Activated CD8-positive, alpha-beta memory T cell treated with anti-CD3 and anti-CD28 coated beads, Interleukin-2, amount 50 U/mL, for 1 hour (primary cell): ENCODE data around the gene EIF3L.
"Not testable (repeated sequence)": the region's sequence is repeated elsewhere in the genome, so short reads cannot be mapped to it uniquely, and the experiment has no call there.

Experiments used
- DNase-seq: peaks from one replicate; pipeline ENCODE4 v3.0.0-alpha.2; 2020; ENCODE audit errors: extremely low read depth

Gene EIF3L

GRCh38 chr22:37849089-37849751, at the start of gene EIF3L:
EIF3L (plus strand) TSS chr22:37849419; CDS start chr22:37849450, 31 bp downstream.
- peak; percentile 59 for DNase-seq

GRCh38 chr22:37799979-37800378, 49.2 kb upstream of the EIF3L start:
- DNase-seq, result not testable (repeated sequence)

GRCh38 chr22:37801946-37802309, 47.3 kb upstream of the EIF3L start:
- no peak for DNase-seq

GRCh38 chr22:37802310-37803194, 46.7 kb upstream of the EIF3L start:
- DNase-seq, result no peak

GRCh38 chr22:37803195-37803638, 46.0 kb upstream of the EIF3L start:
- DNase-seq, result no peak

GRCh38 chr22:37803639-37804351, 45.4 kb upstream of the EIF3L start:
- DNase-seq, result no peak

GRCh38 chr22:37804352-37804880, 44.8 kb upstream of the EIF3L start:
- no peak for DNase-seq

- DNase-seq, result no peak
These were observed 44.1 kb upstream of the EIF3L start for GRCh38 chr22:37804881-37805809.

GRCh38 chr22:37805810-37806277, 43.4 kb upstream of the EIF3L start:
- no peak for DNase-seq

GRCh38 chr22:37806409-37807333, 42.5 kb upstream of the EIF3L start:
- DNase-seq, result no peak

- peak; percentile 36 for DNase-seq
These were observed 41.6 kb upstream of the EIF3L start, which contains the start of gene GCAT for GRCh38 chr22:37807410-37808293. GCAT (plus strand) TSS chr22:37807934; CDS start chr22:37807968, 34 bp downstream.

- no peak for DNase-seq
These were observed 40.9 kb upstream of the EIF3L start for GRCh38 chr22:37808294-37808657.

GRCh38 chr22:37809672-37810333, 39.4 kb upstream of the EIF3L start:
- DNase-seq, result no peak

GRCh38 chr22:37811867-37812266, 37.4 kb upstream of the EIF3L start:
- no peak for DNase-seq

GRCh38 chr22:37812869-37813678, 36.1 kb upstream of the EIF3L start:
- DNase-seq, result no peak

- no peak for DNase-seq
These were observed 33.6 kb upstream of the EIF3L start for GRCh38 chr22:37815593-37815992.

GRCh38 chr22:37816543-37817180, 32.6 kb upstream of the EIF3L start:
- no peak for DNase-seq
